HepG2 (cell line): ENCODE data around the gene TIMM44. TPM values are rescaled to one million over a fixed set of nuclear protein-coding genes. Genes with fewer than 3 reads are reported as not detected.

ENCODE experiments used
- ATAC-seq: fragments of 200-7000 bp; cut with Tn5 transposase; 3 replicates; pipeline ENCODE4 v1.9.1; 2020; ENCODE audit warnings: mild to moderate bottlenecking, moderate library complexity
- BruUV-seq: library from RNA; stranded (reverse); fragments of 400-500 nt; replicated peaks from 2 replicates; lab custom pipeline; 2021; lab: Mats Ljungman, UMichigan
- CTCF ChIA-PET: fragments of 300-600 bp; formaldehyde crosslinking; extraction: SDS; loops from one replicate; lab custom pipeline; 2021; ENCODE audit warnings: low total read pairs, inconsistent platforms, low intra/inter-chr PET ratio; lab: Yijun Ruan, JAX
- POLR2A ChIA-PET: fragments of 350-600 bp; sonication (Branson Sonifier 250); formaldehyde crosslinking; loops from one replicate; lab custom pipeline; 2020; ENCODE audit warnings: antibody characterized with exemption, inconsistent platforms; lab: Yijun Ruan, JAX
- DNase-seq: peaks from one replicate; pipeline ENCODE4 v3.0.0-alpha.2; 2015; ENCODE audit warnings: low spot score
- FAIRE-seq: peaks from 3 replicates; lab custom pipeline; 2011; peaks lifted over from hg19 to GRCh38; lab: Jason Lieb, UNC
- H2AFZ ChIP-seq: one replicate; pipeline ENCODE4 v1.6.1; 2011; ENCODE audit warnings: low read length, inconsistent platforms
- H3K27ac ChIP-seq: fragments of 300-600 bp; 3 replicates; pipeline ENCODE4 v1.8.0; 2011; ENCODE audit warnings: mixed run types, mild to moderate bottlenecking, mixed read lengths, low read length, inconsistent platforms; ENCODE audit not compliant: insufficient read depth; ENCODE audit errors: extremely low read length
- H3K27me3 ChIP-seq, 2 experiments: fragments of 200-600 bp in 1 of 2; 2 replicates in 1 of 2; 3 replicates in 1 of 2; pipeline versions ENCODE4 v1.6.0 to v1.8.0; 2011; ENCODE audit warnings: low read length in 2 of 2, mild to moderate bottlenecking in 2 of 2, moderate library complexity in 2 of 2, inconsistent platforms in 1 of 2; ENCODE audit not compliant: insufficient read depth in 2 of 2, control insufficient read depth in 1 of 2
- H3K36me3 ChIP-seq, 2 experiments: fragments of 200-600 bp in 1 of 2; replicated peaks in 1 of 2; 2 replicates in 1 of 2; 3 replicates in 1 of 2; pipeline versions ENCODE4 v1.5.1 to v1.8.0; 2011; ENCODE audit warnings: low read length in 2 of 2, inconsistent platforms in 1 of 2; ENCODE audit not compliant: insufficient read depth in 2 of 2, control insufficient read depth in 1 of 2
- H3K4me1 ChIP-seq: 2 replicates; pipeline ENCODE4 v1.5.1; 2012; ENCODE audit warnings: low read length, inconsistent platforms; ENCODE audit not compliant: insufficient read depth
- H3K4me2 ChIP-seq: 2 replicates; pipeline ENCODE4 v1.6.0; 2011; ENCODE audit warnings: low read depth, low read length, inconsistent platforms
- H3K4me3 ChIP-seq, 3 experiments: fragments of 200-600 bp in 1 of 3; sonication (generic), shearing (Covaris generic) in 1 of 3; replicated peaks in 1 of 3; 2 replicates each; pipeline ENCODE4 v1.5.1; 2011 to 2016; ENCODE audit warnings: low read length in 3 of 3, inconsistent platforms in 2 of 3, low read depth in 2 of 3, mild to moderate bottlenecking in 2 of 3, control low read depth in 1 of 3, mixed read lengths in 1 of 3; ENCODE audit not compliant: insufficient read depth in 1 of 3
- H3K79me2 ChIP-seq: one replicate; pipeline ENCODE4 v1.6.1; 2011; ENCODE audit warnings: low read length, inconsistent platforms; ENCODE audit not compliant: insufficient read depth
- H3K9ac ChIP-seq: 2 replicates; pipeline ENCODE4 v1.6.0; 2011; ENCODE audit warnings: mild to moderate bottlenecking, low read depth, low read length, inconsistent platforms; ENCODE audit not compliant: insufficient read depth
- H3K9me3 ChIP-seq: 2 replicates; pipeline ENCODE4 v1.5.1; 2012; ENCODE audit warnings: mild to moderate bottlenecking, low read length
- H4K20me1 ChIP-seq: 2 replicates; pipeline ENCODE4 v1.6.0; 2011; ENCODE audit warnings: inconsistent platforms, mild to moderate bottlenecking, low read length, moderate library complexity; ENCODE audit not compliant: insufficient read depth
- GTF3A ChIP-seq: sonication (generic); formaldehyde crosslinking; conservative IDR thresholded peaks from 2 replicates; pipeline ENCODE4 v1.4.0; 2020; ENCODE audit warnings: mild to moderate bottlenecking, missing genetic modification reagents
- KDM6A ChIP-seq: IDR thresholded peaks from 2 replicates; pipeline ENCODE4 v1.6.1; 2016; ENCODE audit warnings: low read depth
- NFIB ChIP-seq: sonication (generic); formaldehyde crosslinking; IDR thresholded peaks from 2 replicates; pipeline ENCODE4 v1.9.0; 2021; ENCODE audit warnings: missing genetic modification reagents, mild to moderate bottlenecking, borderline replicate concordance
- SRSF1 ChIP-seq: fragments of 200-400 bp; formaldehyde crosslinking; optimal IDR thresholded peaks from 2 replicates; pipeline ENCODE3; 2017; ENCODE audit warnings: mild to moderate bottlenecking, low read depth, low read length, moderate library complexity
- ZBED4 ChIP-seq: sonication (generic); formaldehyde crosslinking; IDR thresholded peaks from 2 replicates; pipeline ENCODE4 v1.4.0; 2020; ENCODE audit warnings: missing genetic modification reagents, borderline replicate concordance
- ZEB1 ChIP-seq: IDR thresholded peaks from 2 replicates; pipeline ENCODE4 v1.6.1; 2012; ENCODE audit warnings: mild to moderate bottlenecking, low read depth, inconsistent platforms; ENCODE audit not compliant: insufficient replicate concordance
- ZNF652 ChIP-seq: IDR thresholded peaks from 2 replicates; pipeline ENCODE4 v1.6.1; 2016; ENCODE audit warnings: low read depth, borderline replicate concordance
- ZNF7 ChIP-seq: IDR thresholded peaks from 2 replicates; pipeline ENCODE4 v1.6.1; 2016; ENCODE audit warnings: missing biosample characterization, missing genetic modification reagents
- ZNF720 ChIP-seq: sonication (generic); formaldehyde crosslinking; IDR thresholded peaks from 2 replicates; pipeline ENCODE4 v1.4.0; 2020; ENCODE audit warnings: missing genetic modification reagents
- WGBS: methylation state at CpG from one replicate; pipeline ENCODE4 v1.1.6; 2017; ENCODE audit warnings: low lambda C conversion rate; 5-methylcytosine and 5-hydroxymethylcytosine counted together
- in situ Hi-C: cut with HindIII; loops from 2 replicates; pipeline ENCODE4 v1.10.0; 2017; ENCODE audit warnings: low pct_unique_long_range_greater_than_20kb; ENCODE audit not compliant: extremely low pct_ligation_motif_present
- intact Hi-C: fragments of 100-400 bp; cut with micrococcal nuclease; formaldehyde crosslinking; loops from one replicate; pipeline ENCODE4 v1.10.0; 2022; ENCODE audit not compliant: unreplicated experiment
- polyA plus RNA-seq, 8 experiments: library from polyadenylated mRNA; depleted of rRNA in 3 of 8; stranded (reverse) in 7 of 8; unstranded in 1 of 8; fragments of >200 nt; fragmentation: Illumina TruSeq in 4 of 8; extraction: Trizol in 4 of 8; gene quantifications; 2 replicates each; pipeline versions ENCODE4 v1.2.1 to v1.2.3, GENCODE V29; 2011 to 2016; ENCODE audit warnings: low read depth in 4 of 8, missing spikeins in 1 of 8, mixed read lengths in 1 of 8; ENCODE audit not compliant: insufficient read depth in 1 of 8
- total RNA-seq, 5 experiments: library from RNA; depleted of rRNA; stranded (reverse); fragments of >200 nt; fragmentation: Illumina TruSeq; extraction: Trizol; gene quantifications; 2 replicates each; pipeline ENCODE4 v1.2.3, GENCODE V29; 2016; ENCODE audit warnings: low read depth in 1 of 5
- TF ChIP-seq, protein P1 (sequence below): IDR thresholded peaks from 2 replicates; pipeline ENCODE4 v1.6.1; 2016; ENCODE audit warnings: missing genetic modification reagents, missing compliant biosample characterization
- TF ChIP-seq, protein P2 (sequence below): sonication (generic); formaldehyde crosslinking; IDR thresholded peaks from 2 replicates; pipeline ENCODE4 v1.4.0; 2020; ENCODE audit warnings: mild to moderate bottlenecking, missing genetic modification reagents
- TF ChIP-seq, protein P3 (sequence below): sonication (generic); formaldehyde crosslinking; IDR thresholded peaks from 2 replicates; pipeline ENCODE4 v1.5.0; 2020; ENCODE audit warnings: mild to moderate bottlenecking, missing genetic modification reagents

TIMM44 gene
- total and polyA plus RNA-seq, 2 of the 13 experiments (the other 11 are each of a cell fraction or from before 2014, with no cell fraction given) = 42.9 to 72.6 TPM

- POLR2A ChIA-PET = no interaction called here
- ATAC-seq (no peak), DNase-seq (no peak)
- H3K27ac ChIP-seq = no peak overlapping the region
- H3K4me2 ChIP-seq = no peak overlapping the region
- intact Hi-C loops = no loop called here
- in situ Hi-C loops = no loop called here
- H2AFZ ChIP-seq = no peak overlapping the region
- no TSS peak for BruUV-seq
- no peak overlapping the region for H3K4me3 ChIP-seq
- H3K79me2 ChIP-seq = peaks cover 3% of the 10 kb centered on the region
- CTCF ChIA-PET = no interaction called here
- H3K36me3 ChIP-seq = no peaks in the 10 kb centered on the region
- TF ChIP-seq SRSF1 (no peak), KDM6A (CRISPR knock-in tag) (no peak), ZEB1 (no peak), ZNF720 (no peak), ZNF7 (CRISPR knock-in tag) (no peak), NFIB (CRISPR knock-in tag) (no peak), ZNF652 (CRISPR knock-in tag) (no peak), ZBED4 (CRISPR knock-in tag) (no peak), GTF3A (no peak)
- TF ChIP-seq, protein P1, sequence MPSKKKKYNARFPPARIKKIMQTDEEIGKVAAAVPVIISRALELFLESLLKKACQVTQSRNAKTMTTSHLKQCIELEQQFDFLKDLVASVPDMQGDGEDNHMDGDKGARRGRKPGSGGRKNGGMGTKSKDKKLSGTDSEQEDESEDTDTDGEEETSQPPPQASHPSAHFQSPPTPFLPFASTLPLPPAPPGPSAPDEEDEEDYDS (CRISPR knock-in tag) = no peak
- TF ChIP-seq, protein P2, sequence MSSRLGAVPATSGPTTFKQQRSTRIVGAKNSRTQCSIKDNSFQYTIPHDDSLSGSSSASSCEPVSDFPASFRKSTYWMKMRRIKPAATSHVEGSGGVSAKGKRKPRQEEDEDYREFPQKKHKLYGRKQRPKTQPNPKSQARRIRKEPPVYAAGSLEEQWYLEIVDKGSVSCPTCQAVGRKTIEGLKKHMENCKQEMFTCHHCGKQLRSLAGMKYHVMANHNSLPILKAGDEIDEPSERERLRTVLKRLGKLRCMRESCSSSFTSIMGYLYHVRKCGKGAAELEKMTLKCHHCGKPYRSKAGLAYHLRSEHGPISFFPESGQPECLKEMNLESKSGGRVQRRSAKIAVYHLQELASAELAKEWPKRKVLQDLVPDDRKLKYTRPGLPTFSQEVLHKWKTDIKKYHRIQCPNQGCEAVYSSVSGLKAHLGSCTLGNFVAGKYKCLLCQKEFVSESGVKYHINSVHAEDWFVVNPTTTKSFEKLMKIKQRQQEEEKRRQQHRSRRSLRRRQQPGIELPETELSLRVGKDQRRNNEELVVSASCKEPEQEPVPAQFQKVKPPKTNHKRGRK (CRISPR knock-in tag) = no peak
- TF ChIP-seq, protein P3, sequence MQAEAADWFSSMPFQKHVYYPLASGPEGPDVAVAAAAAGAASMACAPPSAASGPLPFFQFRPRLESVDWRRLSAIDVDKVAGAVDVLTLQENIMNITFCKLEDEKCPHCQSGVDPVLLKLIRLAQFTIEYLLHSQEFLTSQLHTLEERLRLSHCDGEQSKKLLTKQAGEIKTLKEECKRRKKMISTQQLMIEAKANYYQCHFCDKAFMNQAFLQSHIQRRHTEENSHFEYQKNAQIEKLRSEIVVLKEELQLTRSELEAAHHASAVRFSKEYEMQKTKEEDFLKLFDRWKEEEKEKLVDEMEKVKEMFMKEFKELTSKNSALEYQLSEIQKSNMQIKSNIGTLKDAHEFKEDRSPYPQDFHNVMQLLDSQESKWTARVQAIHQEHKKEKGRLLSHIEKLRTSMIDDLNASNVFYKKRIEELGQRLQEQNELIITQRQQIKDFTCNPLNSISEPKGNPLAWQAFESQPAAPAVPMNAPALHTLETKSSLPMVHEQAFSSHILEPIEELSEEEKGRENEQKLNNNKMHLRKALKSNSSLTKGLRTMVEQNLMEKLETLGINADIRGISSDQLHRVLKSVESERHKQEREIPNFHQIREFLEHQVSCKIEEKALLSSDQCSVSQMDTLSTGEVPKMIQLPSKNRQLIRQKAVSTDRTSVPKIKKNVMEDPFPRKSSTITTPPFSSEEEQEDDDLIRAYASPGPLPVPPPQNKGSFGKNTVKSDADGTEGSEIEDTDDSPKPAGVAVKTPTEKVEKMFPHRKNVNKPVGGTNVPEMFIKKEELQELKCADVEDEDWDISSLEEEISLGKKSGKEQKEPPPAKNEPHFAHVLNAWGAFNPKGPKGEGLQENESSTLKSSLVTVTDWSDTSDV (CRISPR knock-in tag) = no peak
- TF ChIP-seq, all 625 proteins: peak for 0
- Histone ChIP-seq H4K20me1 (no peaks in the 10 kb centered on the region), H3K9me3 (no peaks in the 10 kb centered on the region), H3K9ac (no peak overlapping the region), H3K4me1 (peaks cover 32% of the 10 kb centered on the region), H3K27me3 (no peaks in the 10 kb centered on the region; a peak in 1 of 5 replicates)
- FAIRE-seq = no peak
- WGBS = 21% methylated on average over 2 of the region's 2 CpGs
These were observed 59.5 kb downstream of the TIMM44 start for GRCh38 chr19:7883796-7884570.
